Measurements from ENCODE around the gene PNKP.

The PNKP gene

DNA sequence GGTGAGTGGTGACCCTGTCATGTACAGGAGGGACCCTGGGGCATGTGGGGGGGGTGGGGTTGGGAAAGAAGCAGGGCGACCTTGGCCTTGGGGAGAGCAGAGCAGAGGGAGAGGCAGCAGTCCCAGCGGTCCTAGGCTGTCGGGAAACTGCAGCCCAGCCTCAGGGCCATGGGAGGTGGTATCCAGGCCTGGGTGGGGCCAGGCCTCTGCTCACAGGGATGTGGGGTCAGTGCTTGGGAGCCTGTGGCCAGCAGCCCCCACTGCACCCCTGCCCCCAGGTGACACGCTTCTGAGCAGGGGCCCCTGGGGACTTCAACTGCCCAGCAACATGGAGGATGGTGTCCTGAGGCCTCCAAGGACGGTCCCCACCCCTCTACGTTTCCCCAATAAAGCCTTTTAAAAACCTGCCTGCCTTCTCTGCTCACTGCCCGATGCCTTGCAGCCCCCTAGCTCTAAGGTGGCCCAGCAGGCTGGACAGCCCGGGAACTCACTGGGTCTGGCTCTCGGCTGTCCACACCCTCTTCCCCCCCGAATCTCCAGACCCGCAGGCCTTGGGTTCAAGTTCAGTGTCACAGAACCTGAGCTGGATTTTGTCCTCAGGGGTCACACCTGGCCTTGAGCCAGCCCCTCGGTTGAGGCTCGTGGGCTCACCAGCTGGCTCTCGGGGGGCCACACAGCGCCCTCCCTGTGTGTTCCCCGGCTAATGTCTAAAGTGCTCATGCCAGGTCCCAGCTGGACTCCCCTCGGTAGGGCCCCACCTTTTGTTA lies 6.9 kb downstream of the PNKP start:
- Histone ChIP-seq H3K9ac (ENCODE audit: low read depth in 1 of 2, low read length in 2 of 2) (peak overlapping the region in 1 of 2 donors; percentile 3), H3K9me3 (ENCODE audit: control insufficient read depth in 2 of 2, low read length in 2 of 2) (no peaks in the 10 kb centered on the region), H3K27me3 (ENCODE audit: control insufficient read depth in 2 of 2, insufficient read depth in 2 of 2, low read length in 2 of 2) (no peaks in the 10 kb centered on the region), H3K4me1 (ENCODE audit: control insufficient read depth in 2 of 2, insufficient read depth in 2 of 2, low read length in 2 of 2) (no peaks in the 10 kb centered on the region), H3K36me3 (ENCODE audit: control insufficient read depth in 2 of 2, insufficient read depth in 2 of 2, low read length in 2 of 2) (peaks cover 27 to 55% of the 10 kb centered on the region in 2 donors), H3K4me3 (ENCODE audit: low read length in 2 of 2) (no peak overlapping the region), H3K27ac (ENCODE audit: low read depth in 2 of 2, low read length in 2 of 2) (peak overlapping the region; percentile 9 to 56)

DNA sequence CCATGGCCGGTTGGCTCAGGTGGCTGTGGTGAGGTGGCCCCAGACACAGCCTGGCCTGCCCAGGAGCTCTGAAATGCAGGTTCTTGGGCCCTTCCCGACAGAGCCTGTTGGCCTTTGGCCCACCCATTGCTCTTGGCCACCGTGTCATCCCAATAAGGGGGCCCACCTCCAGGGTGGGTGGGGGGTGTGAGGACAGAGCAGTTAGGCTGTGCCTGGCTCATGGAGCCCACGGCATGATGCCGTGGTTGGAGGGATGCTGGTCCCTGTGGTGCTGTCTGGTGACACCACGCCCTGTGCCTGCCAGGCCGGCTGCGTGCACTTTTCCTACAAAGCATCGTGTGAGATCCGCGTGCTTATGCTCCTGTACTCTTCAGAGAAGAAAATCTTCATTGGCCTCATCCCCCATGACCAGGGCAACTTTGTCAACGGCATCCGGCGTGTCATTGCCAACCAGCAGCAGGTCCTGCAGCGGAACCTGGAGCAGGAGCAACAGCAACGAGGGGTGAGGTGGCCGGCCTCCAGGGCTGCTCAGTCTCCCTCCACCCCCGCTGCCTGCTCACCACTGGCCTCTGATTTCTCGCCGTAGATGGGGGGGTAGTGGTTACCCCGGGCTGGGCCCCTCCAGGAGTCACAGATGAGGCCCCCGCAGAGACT lies 7.6 kb downstream of the PNKP start:
- H3K36me3 ChIP-seq (ENCODE audit: control insufficient read depth in 2 of 2, insufficient read depth in 2 of 2, low read length in 2 of 2): peaks cover 27 to 57% of the 10 kb centered on the region in 2 donors
- H3K27me3 ChIP-seq (ENCODE audit: control insufficient read depth in 2 of 2, insufficient read depth in 2 of 2, low read length in 2 of 2): no peaks in the 10 kb centered on the region
- H3K9ac ChIP-seq (ENCODE audit: low read depth in 1 of 2, low read length in 2 of 2): no peak overlapping the region
- H3K4me1 ChIP-seq (ENCODE audit: control insufficient read depth in 2 of 2, insufficient read depth in 2 of 2, low read length in 2 of 2): no peaks in the 10 kb centered on the region
- no peak overlapping the region for H3K4me3 ChIP-seq (ENCODE audit: low read length in 2 of 2)
- no peak overlapping the region for H3K27ac ChIP-seq (ENCODE audit: low read depth in 2 of 2, low read length in 2 of 2)
- H3K9me3 ChIP-seq (ENCODE audit: control insufficient read depth in 2 of 2, low read length in 2 of 2): no peaks in the 10 kb centered on the region

DNA sequence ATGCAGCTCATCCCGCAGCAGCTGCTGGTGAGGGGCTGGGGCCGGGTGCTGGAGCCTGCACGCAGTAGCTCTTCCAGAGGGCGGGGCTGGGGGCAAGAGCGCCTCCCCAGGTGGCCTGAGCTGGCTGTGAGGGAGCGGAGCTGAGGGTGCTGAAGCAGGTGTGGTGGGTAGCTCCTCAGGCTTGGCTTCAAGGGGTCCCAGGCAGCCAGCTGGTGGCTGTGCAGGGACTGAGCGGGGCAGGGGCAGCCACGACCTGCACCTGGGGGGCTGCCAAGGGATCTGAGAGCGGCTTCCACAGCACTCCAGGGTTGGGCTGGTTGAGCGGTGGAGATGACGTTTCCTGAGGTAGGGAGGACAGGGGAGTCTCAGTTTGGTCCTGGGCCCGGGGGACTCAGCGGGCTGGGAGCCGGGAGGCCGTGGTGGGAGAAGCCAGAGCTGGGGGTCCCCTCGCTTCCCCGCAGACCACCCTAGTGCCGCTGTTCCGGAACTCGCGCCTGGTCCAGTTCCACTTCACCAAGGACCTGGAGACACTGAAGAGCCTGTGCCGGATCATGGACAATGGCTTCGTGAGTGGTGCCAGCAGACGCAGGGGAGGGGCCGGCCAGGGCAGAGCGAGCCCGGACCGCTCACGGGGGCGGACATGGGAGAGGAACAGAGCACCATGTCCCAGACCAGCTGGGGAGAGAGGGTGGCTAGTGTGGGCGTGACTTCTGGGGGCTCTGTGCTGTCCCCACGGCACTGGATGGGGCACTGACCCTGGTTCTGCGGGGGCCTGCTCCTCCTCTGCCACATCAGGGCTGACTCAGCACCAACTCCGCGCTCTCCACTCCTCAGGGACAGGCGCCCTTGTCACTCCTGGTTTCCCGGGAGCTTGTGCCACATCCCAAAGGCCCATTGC lies 9.0 kb downstream of the PNKP start:
- Histone ChIP-seq H3K36me3 (ENCODE audit: control insufficient read depth in 2 of 2, insufficient read depth in 2 of 2, low read length in 2 of 2) (peaks cover 16 to 42% of the 10 kb centered on the region in 2 donors), H3K27ac (ENCODE audit: low read depth in 2 of 2, low read length in 2 of 2) (no peak overlapping the region)

GRCh38 chr19:49857838-49858087 lies 9.6 kb downstream of the PNKP start:
- H3K4me1 ChIP-seq (ENCODE audit: control insufficient read depth in 2 of 2, insufficient read depth in 2 of 2, low read length in 2 of 2): peaks cover under 1 to 3% of the 10 kb centered on the region in 2 donors
- H3K36me3 ChIP-seq (ENCODE audit: control insufficient read depth in 2 of 2, insufficient read depth in 2 of 2, low read length in 2 of 2): peaks cover 14 to 39% of the 10 kb centered on the region in 2 donors
- H3K9ac ChIP-seq (ENCODE audit: low read depth in 1 of 2, low read length in 2 of 2): no peak overlapping the region
- H3K27ac ChIP-seq (ENCODE audit: low read depth in 2 of 2, low read length in 2 of 2): no peak overlapping the region
- H3K4me3 ChIP-seq (ENCODE audit: low read length in 2 of 2): no peak overlapping the region
- no peaks in the 10 kb centered on the region for H3K9me3 ChIP-seq (ENCODE audit: control insufficient read depth in 2 of 2, low read length in 2 of 2)
- H3K27me3 ChIP-seq (ENCODE audit: control insufficient read depth in 2 of 2, insufficient read depth in 2 of 2, low read length in 2 of 2): no peaks in the 10 kb centered on the region

More for the DNA sequence above, 9.0 kb downstream of the PNKP start:
- Histone ChIP-seq H3K27me3 (ENCODE audit: control insufficient read depth in 2 of 2, insufficient read depth in 2 of 2, low read length in 2 of 2) (no peaks in the 10 kb centered on the region), H3K4me3 (ENCODE audit: low read length in 2 of 2) (no peak overlapping the region), H3K9me3 (ENCODE audit: control insufficient read depth in 2 of 2, low read length in 2 of 2) (no peaks in the 10 kb centered on the region), H3K9ac (ENCODE audit: low read depth in 1 of 2, low read length in 2 of 2) (no peak overlapping the region), H3K4me1 (ENCODE audit: control insufficient read depth in 2 of 2, insufficient read depth in 2 of 2, low read length in 2 of 2) (no peaks in the 10 kb centered on the region)

DNA sequence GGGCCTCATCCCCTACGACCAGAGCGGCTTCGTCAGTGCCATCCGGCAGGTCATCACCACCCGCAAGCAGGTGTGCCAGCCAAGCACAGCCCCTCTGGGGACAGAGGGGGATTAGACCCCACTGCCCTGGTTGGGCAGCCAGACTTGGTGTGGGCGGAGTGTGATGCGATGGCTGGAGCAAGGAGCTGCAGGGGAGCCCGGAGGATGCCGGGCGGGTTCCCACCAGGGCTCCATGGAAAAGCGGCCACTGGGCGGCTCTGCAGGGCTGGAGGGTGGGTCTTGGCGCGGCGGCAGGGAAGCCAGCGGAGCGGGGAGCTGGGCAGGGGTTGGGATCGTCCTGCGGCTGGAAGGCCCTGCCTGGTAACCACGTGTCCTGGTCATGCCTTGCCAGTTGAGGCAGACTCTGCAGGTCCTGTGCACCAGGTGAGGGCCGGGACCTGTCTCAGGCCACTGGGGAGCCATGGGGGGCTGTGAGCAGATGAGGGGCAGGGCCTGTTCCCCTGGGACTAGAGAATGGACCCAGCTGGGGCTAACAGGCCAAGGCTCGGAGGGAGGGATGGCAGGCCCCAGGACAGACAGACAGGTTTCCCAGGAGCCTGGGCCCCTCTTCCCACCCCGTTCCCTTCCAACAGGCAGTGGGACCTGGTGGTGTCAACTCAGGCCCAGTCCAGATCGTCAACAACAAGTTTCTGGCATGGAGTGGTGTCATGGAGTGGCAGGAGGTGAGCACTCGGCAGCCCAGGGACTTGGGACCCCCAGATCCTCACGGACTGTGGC lies 10.1 kb downstream of the PNKP start:
- Histone ChIP-seq H3K9ac (ENCODE audit: low read depth in 1 of 2, low read length in 2 of 2) (no peak overlapping the region), H3K27me3 (ENCODE audit: control insufficient read depth in 2 of 2, insufficient read depth in 2 of 2, low read length in 2 of 2) (no peaks in the 10 kb centered on the region), H3K27ac (ENCODE audit: low read depth in 2 of 2, low read length in 2 of 2) (no peak overlapping the region), H3K4me3 (ENCODE audit: low read length in 2 of 2) (no peak overlapping the region), H3K4me1 (ENCODE audit: control insufficient read depth in 2 of 2, insufficient read depth in 2 of 2, low read length in 2 of 2) (peaks cover 5 to 9% of the 10 kb centered on the region in 2 donors), H3K36me3 (ENCODE audit: control insufficient read depth in 2 of 2, insufficient read depth in 2 of 2, low read length in 2 of 2) (peaks cover 14 to 39% of the 10 kb centered on the region in 2 donors), H3K9me3 (ENCODE audit: control insufficient read depth in 2 of 2, low read length in 2 of 2) (no peaks in the 10 kb centered on the region)

GRCh38 chr19:49856574-49857021 lies 10.8 kb downstream of the PNKP start:
- H3K4me1 ChIP-seq (ENCODE audit: control insufficient read depth in 2 of 2, insufficient read depth in 2 of 2, low read length in 2 of 2): peaks cover 10 to 13% of the 10 kb centered on the region in 2 donors
- H3K4me3 ChIP-seq (ENCODE audit: low read length in 2 of 2): no peak overlapping the region
- H3K27me3 ChIP-seq (ENCODE audit: control insufficient read depth in 2 of 2, insufficient read depth in 2 of 2, low read length in 2 of 2): no peaks in the 10 kb centered on the region
- no peaks in the 10 kb centered on the region for H3K9me3 ChIP-seq (ENCODE audit: control insufficient read depth in 2 of 2, low read length in 2 of 2)
- H3K27ac ChIP-seq (ENCODE audit: low read depth in 2 of 2, low read length in 2 of 2): no peak overlapping the region
- no peak overlapping the region for H3K9ac ChIP-seq (ENCODE audit: low read depth in 1 of 2, low read length in 2 of 2)
- H3K36me3 ChIP-seq (ENCODE audit: control insufficient read depth in 2 of 2, insufficient read depth in 2 of 2, low read length in 2 of 2): peaks cover 14 to 39% of the 10 kb centered on the region in 2 donors

DNA sequence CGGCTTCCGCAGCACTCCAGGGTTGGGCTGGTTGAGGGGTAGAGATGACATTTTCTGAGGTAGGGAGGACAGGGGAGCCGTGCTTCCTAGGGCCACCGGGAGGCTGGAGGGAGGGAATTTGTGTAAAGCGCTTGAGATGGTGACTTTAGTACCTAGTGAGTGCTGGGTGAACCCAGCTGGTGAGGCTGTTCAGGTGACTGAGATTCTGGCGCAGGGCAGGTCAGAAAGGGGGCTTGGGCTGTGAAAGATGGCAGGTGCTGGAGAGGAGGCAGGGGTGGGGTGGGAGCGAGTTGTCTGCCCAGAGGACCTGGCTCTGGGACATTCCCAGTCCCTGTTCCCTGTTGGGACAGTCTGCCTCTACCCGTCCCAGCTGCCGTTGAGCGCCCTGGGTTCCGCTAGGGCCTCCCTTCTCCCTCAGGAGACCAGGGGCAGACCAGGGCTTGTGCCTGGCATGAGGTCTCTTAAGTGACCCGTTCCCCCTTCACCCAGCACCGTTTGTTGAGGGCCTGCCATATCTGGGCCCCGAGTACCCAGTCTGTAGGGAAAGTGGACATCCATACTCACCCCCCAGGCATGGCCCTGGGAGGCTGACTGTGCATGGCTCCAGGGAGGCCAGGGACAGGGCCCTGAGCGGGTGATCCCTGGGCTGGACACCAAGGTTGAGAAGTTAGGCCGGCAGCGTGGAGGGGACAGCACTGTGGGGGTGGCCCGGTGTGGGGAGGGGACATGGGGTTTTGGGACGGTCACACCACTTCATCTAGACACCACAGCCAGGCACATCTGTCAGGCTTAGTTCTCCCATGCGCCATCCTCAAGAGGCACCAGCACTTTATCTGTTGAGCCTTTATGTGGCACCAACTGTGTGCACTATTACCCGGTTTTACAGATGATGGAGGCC lies 11.5 kb downstream of the PNKP start:
- Histone ChIP-seq H3K4me1 (ENCODE audit: control insufficient read depth in 2 of 2, insufficient read depth in 2 of 2, low read length in 2 of 2) (peaks cover 10 to 13% of the 10 kb centered on the region in 2 donors), H3K27me3 (ENCODE audit: control insufficient read depth in 2 of 2, insufficient read depth in 2 of 2, low read length in 2 of 2) (no peaks in the 10 kb centered on the region), H3K36me3 (ENCODE audit: control insufficient read depth in 2 of 2, insufficient read depth in 2 of 2, low read length in 2 of 2) (peaks cover 14 to 39% of the 10 kb centered on the region in 2 donors), H3K4me3 (ENCODE audit: low read length in 2 of 2) (no peak overlapping the region), H3K27ac (ENCODE audit: low read depth in 2 of 2, low read length in 2 of 2) (no peak overlapping the region), H3K9ac (ENCODE audit: low read depth in 1 of 2, low read length in 2 of 2) (no peak overlapping the region), H3K9me3 (ENCODE audit: control insufficient read depth in 2 of 2, low read length in 2 of 2) (no peaks in the 10 kb centered on the region)

GRCh38 chr19:49855277-49855675 lies 12.1 kb downstream of the PNKP start:
- no peaks in the 10 kb centered on the region for H3K27me3 ChIP-seq (ENCODE audit: control insufficient read depth in 2 of 2, insufficient read depth in 2 of 2, low read length in 2 of 2)
- H3K27ac ChIP-seq (ENCODE audit: low read depth in 2 of 2, low read length in 2 of 2): no peak overlapping the region
- no peak overlapping the region for H3K9ac ChIP-seq (ENCODE audit: low read depth in 1 of 2, low read length in 2 of 2)
- H3K4me1 ChIP-seq (ENCODE audit: control insufficient read depth in 2 of 2, insufficient read depth in 2 of 2, low read length in 2 of 2): peaks cover 11 to 14% of the 10 kb centered on the region in 2 donors
- peaks cover 13 to 35% of the 10 kb centered on the region in 2 donors for H3K36me3 ChIP-seq (ENCODE audit: control insufficient read depth in 2 of 2, insufficient read depth in 2 of 2, low read length in 2 of 2)
- H3K4me3 ChIP-seq (ENCODE audit: low read length in 2 of 2): no peak overlapping the region
- no peaks in the 10 kb centered on the region for H3K9me3 ChIP-seq (ENCODE audit: control insufficient read depth in 2 of 2, low read length in 2 of 2)

All from mucosa of rectum (tissue), 2 donors.